ENCODE data around the gene GXYLT2.

DNA sequence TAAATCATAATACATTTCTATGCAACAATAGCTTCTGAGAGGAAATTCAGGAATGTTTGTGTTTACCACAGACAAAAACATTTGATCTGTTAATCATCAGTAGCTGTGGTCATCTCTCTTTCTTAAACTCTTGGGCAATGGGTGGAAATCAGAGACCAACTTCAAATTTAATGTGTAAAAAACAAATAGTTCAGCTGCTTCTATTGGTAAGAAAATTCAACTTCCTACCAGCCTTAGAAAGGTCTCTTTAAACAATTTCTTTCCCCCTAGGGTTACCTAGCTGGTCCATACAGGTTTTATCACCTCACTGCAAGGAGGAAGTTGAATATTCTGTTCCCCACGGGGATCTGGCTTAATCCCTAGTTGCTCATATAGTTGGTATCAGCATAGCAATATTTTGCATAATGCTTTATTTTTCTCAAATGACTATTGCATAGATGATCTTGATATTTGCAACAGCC is 88.5 kb downstream of the GXYLT2 start:
- TF ChIP-seq, protein P1, sequence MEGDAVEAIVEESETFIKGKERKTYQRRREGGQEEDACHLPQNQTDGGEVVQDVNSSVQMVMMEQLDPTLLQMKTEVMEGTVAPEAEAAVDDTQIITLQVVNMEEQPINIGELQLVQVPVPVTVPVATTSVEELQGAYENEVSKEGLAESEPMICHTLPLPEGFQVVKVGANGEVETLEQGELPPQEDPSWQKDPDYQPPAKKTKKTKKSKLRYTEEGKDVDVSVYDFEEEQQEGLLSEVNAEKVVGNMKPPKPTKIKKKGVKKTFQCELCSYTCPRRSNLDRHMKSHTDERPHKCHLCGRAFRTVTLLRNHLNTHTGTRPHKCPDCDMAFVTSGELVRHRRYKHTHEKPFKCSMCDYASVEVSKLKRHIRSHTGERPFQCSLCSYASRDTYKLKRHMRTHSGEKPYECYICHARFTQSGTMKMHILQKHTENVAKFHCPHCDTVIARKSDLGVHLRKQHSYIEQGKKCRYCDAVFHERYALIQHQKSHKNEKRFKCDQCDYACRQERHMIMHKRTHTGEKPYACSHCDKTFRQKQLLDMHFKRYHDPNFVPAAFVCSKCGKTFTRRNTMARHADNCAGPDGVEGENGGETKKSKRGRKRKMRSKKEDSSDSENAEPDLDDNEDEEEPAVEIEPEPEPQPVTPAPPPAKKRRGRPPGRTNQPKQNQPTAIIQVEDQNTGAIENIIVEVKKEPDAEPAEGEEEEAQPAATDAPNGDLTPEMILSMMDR (IDR thresholded peaks at IDR 0.05): no peak
- TF ChIP-seq POLR2A (IDR thresholded peaks at IDR 0.05): no peak

Data from lower leg skin (tissue), 3 donors.